Liver (tissue), 3 donors: ENCODE results near the gene DIAPH2.

ENCODE experiments used
- CTCF ChIP-seq: fragments of 150-350 bp; IDR thresholded peaks from 2 replicates; pipeline ENCODE4 v1.5.1; 2017; ENCODE audit warnings: improper control_type of control experiment, low read depth, low read length; ENCODE audit not compliant: missing input control
- GABPA ChIP-seq, 2 donors: IDR thresholded peaks in 1 of 2; conservative IDR thresholded peaks in 1 of 2; 2 replicates each; pipeline ENCODE4 v1.6.1; 2016; ENCODE audit warnings: antibody characterized with exemption in 2 of 2, mild to moderate bottlenecking in 1 of 2, moderate library complexity in 1 of 2
- JUND ChIP-seq, 2 donors: IDR thresholded peaks; 2 replicates each; pipeline ENCODE4 v1.6.1; 2016; ENCODE audit warnings: antibody characterized with exemption in 2 of 2
- NR2F2 ChIP-seq: IDR thresholded peaks from 2 replicates; pipeline ENCODE4 v1.6.1; 2016; ENCODE audit warnings: antibody characterized with exemption
- RAD21 ChIP-seq, 2 donors: IDR thresholded peaks; 2 replicates each; pipeline ENCODE4 v1.6.1; 2016; ENCODE audit warnings: antibody characterized with exemption in 2 of 2, mild to moderate bottlenecking in 2 of 2
- RXRA ChIP-seq, 2 donors: IDR thresholded peaks; 2 replicates each; pipeline ENCODE4 v1.6.1; 2017 to 2018; ENCODE audit warnings: antibody characterized with exemption in 2 of 2, mild to moderate bottlenecking in 1 of 2
- SP1 ChIP-seq: IDR thresholded peaks from 2 replicates; pipeline ENCODE4 v1.6.1; 2018; ENCODE audit warnings: antibody characterized with exemption, mild to moderate bottlenecking
- TAF1 ChIP-seq: conservative IDR thresholded peaks from 2 replicates; pipeline ENCODE4 v1.6.1; 2016; ENCODE audit warnings: antibody characterized with exemption, mild to moderate bottlenecking
- YY1 ChIP-seq: IDR thresholded peaks from 2 replicates; pipeline ENCODE4 v1.6.1; 2016; ENCODE audit warnings: antibody characterized with exemption, mild to moderate bottlenecking
- ZBTB33 ChIP-seq: IDR thresholded peaks from 2 replicates; pipeline ENCODE4 v1.6.1; 2016; ENCODE audit warnings: antibody characterized with exemption
- TF ChIP-seq, protein P1 (sequence below): IDR thresholded peaks from 2 replicates; pipeline ENCODE4 v1.6.1; 2016; ENCODE audit warnings: antibody characterized with exemption
- TF ChIP-seq, protein P2 (sequence below): IDR thresholded peaks from 2 replicates; pipeline ENCODE4 v1.6.1; 2016; ENCODE audit warnings: antibody characterized with exemption, mild to moderate bottlenecking
- TF ChIP-seq, protein P3 (sequence below): IDR thresholded peaks from 2 replicates; pipeline ENCODE4 v1.6.1; 2016; ENCODE audit warnings: antibody characterized with exemption
- donor health status: healthy.
- donor health status: healthy.

- no peak for TF ChIP-seq CTCF
- TF ChIP-seq SP1: no peak
- TF ChIP-seq, protein P1, sequence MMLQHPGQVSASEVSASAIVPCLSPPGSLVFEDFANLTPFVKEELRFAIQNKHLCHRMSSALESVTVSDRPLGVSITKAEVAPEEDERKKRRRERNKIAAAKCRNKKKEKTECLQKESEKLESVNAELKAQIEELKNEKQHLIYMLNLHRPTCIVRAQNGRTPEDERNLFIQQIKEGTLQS: no peak
- no peak for TF ChIP-seq RAD21 (IDR thresholded peaks at IDR 0.05)
- TF ChIP-seq GABPA (IDR thresholded peaks at IDR 0.05 in 1 of 2, conservative IDR thresholded peaks at IDR 0.05 in 1 of 2): no peak
- TF ChIP-seq, protein P2, sequence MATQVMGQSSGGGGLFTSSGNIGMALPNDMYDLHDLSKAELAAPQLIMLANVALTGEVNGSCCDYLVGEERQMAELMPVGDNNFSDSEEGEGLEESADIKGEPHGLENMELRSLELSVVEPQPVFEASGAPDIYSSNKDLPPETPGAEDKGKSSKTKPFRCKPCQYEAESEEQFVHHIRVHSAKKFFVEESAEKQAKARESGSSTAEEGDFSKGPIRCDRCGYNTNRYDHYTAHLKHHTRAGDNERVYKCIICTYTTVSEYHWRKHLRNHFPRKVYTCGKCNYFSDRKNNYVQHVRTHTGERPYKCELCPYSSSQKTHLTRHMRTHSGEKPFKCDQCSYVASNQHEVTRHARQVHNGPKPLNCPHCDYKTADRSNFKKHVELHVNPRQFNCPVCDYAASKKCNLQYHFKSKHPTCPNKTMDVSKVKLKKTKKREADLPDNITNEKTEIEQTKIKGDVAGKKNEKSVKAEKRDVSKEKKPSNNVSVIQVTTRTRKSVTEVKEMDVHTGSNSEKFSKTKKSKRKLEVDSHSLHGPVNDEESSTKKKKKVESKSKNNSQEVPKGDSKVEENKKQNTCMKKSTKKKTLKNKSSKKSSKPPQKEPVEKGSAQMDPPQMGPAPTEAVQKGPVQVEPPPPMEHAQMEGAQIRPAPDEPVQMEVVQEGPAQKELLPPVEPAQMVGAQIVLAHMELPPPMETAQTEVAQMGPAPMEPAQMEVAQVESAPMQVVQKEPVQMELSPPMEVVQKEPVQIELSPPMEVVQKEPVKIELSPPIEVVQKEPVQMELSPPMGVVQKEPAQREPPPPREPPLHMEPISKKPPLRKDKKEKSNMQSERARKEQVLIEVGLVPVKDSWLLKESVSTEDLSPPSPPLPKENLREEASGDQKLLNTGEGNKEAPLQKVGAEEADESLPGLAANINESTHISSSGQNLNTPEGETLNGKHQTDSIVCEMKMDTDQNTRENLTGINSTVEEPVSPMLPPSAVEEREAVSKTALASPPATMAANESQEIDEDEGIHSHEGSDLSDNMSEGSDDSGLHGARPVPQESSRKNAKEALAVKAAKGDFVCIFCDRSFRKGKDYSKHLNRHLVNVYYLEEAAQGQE: no peak
- TF ChIP-seq, protein P3, sequence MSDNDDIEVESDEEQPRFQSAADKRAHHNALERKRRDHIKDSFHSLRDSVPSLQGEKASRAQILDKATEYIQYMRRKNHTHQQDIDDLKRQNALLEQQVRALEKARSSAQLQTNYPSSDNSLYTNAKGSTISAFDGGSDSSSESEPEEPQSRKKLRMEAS: no peak
- no peak for TF ChIP-seq NR2F2
- TF ChIP-seq JUND (IDR thresholded peaks at IDR 0.05): no peak
- TF ChIP-seq ZBTB33: no peak
- TF ChIP-seq YY1: no peak
- no peak for TF ChIP-seq TAF1
- no peak for TF ChIP-seq RXRA (IDR thresholded peaks at IDR 0.05)
Measured at GRCh38 chrX:97167333-97167732, 482.7 kb downstream of the DIAPH2 start.
